ENCODE data around the gene SIGLEC15.

- TF ChIP-seq CTCF (IDR thresholded peaks at IDR 0.05) (no peak), POLR2A (IDR thresholded peaks at IDR 0.05) (no peak)
Measured at GRCh38 chr18:45854036-45854586, 28.6 kb downstream of the SIGLEC15 start.
